Muscle of leg (tissue), 11 donors: ENCODE results near the gene MB. TPM values are rescaled to one million over a fixed set of nuclear protein-coding genes. Genes with fewer than 3 reads are reported as not detected.
A peak's percentile ranks its signal among the peaks of the same experiment; 100 is the strongest.

Experiments used
- DNase-seq: peaks from one replicate; pipeline ENCODE4 v3.0.0; 2013
- H3K27ac ChIP-seq: one replicate; pipeline ENCODE4 v1.5.1; 2013; ENCODE audit warnings: mild to moderate bottlenecking, low read length, control low read depth
- H3K27me3 ChIP-seq: one replicate; pipeline ENCODE4 v1.6.1; 2013; ENCODE audit warnings: low read length; ENCODE audit not compliant: control insufficient read depth, insufficient read depth
- H3K36me3 ChIP-seq: one replicate; pipeline ENCODE4 v1.6.1; 2013; ENCODE audit warnings: low read length; ENCODE audit not compliant: control insufficient read depth, insufficient read depth
- H3K4me1 ChIP-seq: one replicate; pipeline ENCODE4 v1.6.1; 2013; ENCODE audit warnings: low read length; ENCODE audit not compliant: control insufficient read depth, insufficient read depth
- H3K4me3 ChIP-seq: one replicate; pipeline ENCODE4 v1.5.1; 2013; ENCODE audit warnings: low read length, control low read depth
- H3K9me3 ChIP-seq: replicated peaks from 2 replicates; pipeline ENCODE4 v1.6.1; 2013; ENCODE audit warnings: low read depth, low read length; ENCODE audit not compliant: control insufficient read depth
- WGBS: methylation state at CpG from one replicate; pipeline ENCODE4 v1.1.5; 2013; ENCODE audit warnings: missing lambda C conversion rate; ENCODE audit not compliant: insufficient coverage; 5-methylcytosine and 5-hydroxymethylcytosine counted together
- polyA plus RNA-seq, 8 donors: library from polyadenylated mRNA; unstranded; fragments of 120-200 nt; gene quantifications; one replicate each; pipeline versions ENCODE4 v1.2.1 to v1.2.3, GENCODE V29; 2013; ENCODE audit warnings: inconsistent platforms in 1 of 8, low replicate concordance in 1 of 8; ENCODE audit not compliant: insufficient read length in 8 of 8, insufficient read depth in 1 of 8
- total RNA-seq: library from RNA; stranded (reverse); fragments of 120-200 nt; gene quantifications from one replicate; pipeline ENCODE4 v1.2.4, GENCODE V29; 2013

The MB gene
- total and polyA plus RNA-seq, 9 donors, result 236 to 415 (median 318) TPM

DNA sequence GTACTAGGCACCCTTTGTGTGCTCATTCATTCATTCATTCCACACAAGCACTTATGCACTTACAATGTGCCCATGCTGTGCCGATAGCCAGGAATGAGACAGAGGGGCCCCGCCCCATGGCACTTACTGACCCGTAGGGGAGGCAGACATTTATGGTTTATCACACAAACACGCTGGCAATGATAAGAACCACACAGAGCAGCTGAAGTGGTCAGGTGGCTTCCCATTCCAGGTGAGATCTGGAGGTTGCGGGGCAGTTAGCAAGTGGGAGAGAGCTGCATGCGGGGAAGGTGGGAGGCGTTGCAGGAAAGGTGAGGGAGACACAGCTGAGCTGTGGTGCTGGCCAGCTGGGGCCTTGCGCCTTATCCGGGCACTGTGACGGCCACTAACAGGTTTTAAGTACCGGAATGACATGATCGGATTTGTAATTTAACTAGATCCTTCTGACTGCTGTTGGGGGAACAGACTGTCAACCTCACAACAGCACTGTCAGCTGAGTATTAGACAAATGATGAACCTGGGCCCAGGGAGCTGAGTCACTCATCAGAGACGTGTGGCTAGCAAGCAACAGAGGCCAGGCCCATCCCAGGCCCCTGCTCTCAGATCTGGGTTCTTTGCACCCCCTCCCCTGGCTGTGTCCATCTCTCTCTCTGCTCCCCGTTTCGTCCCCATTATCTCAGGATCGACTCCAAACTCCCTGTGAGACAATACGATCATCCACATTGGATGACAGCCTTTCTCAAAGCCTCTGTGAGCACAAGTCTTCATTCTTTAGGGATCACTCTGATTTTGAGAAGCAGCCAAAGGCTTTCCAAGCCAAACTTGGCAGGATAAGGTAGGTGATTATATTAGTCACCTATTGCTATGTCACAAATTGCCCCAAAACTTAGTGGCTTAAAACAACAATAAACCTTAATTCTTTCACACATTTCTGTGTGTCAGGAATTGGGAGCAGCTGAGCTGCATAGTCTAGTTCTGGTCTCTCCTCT lies 48.1 kb downstream of the MB start:
- H3K4me3 ChIP-seq, result no peak overlapping the region
- H3K27me3 ChIP-seq, result peaks cover 17% of the 10 kb centered on the region
- WGBS, result 65% methylated on average over 17 of the region's 17 CpGs
- peaks cover 8% of the 10 kb centered on the region for H3K4me1 ChIP-seq
- no peaks in the 10 kb centered on the region for H3K9me3 ChIP-seq
- H3K36me3 ChIP-seq, result no peaks in the 10 kb centered on the region
- H3K27ac ChIP-seq, result no peak overlapping the region
- no peak for DNase-seq

DNA sequence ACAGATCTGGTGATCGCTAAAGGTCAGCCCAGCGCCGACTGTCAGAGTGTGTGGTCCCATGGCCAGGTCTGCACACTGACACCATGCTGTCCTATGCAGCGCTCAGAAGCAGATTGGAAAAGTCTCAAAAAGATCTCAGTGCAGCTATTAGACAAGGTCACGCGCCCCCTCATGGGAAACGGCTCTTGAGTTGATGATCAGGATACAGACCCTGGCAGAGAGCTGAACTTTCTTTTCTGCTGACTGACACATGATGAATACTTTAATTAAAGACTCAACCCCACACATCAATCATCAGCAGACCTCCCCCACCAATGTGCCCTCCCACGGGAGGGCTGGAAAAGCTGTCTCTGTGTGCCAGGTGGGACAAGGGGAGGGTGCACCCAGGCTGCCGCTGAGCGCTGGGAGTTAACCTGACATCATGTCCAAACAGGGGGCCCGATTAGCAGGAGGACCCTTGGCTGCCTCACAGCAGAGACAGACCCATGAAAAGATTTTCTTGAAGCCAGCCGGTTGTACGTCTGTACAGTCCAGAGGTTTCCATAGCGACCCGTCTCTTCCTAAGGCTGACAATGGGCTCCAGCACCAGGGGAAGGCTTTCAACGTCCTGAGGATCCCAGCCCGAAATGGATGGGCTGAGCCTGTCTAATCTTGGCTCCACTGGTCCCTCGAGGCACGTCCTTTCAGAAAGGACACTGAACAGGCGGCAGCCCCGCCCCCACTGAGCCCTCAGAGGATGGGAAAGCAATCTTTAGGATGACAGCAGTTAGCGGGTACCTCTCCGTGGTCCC lies 49.6 kb downstream of the MB start:
- Histone ChIP-seq H3K9me3 (no peaks in the 10 kb centered on the region), H3K27ac (no peak overlapping the region), H3K4me1 (peaks cover 8% of the 10 kb centered on the region), H3K4me3 (no peak overlapping the region), H3K27me3 (peaks cover 18% of the 10 kb centered on the region), H3K36me3 (no peaks in the 10 kb centered on the region)
- WGBS, result 42% methylated on average over 18 of the region's 23 CpGs
- peak; percentile 64 for DNase-seq

DNA sequence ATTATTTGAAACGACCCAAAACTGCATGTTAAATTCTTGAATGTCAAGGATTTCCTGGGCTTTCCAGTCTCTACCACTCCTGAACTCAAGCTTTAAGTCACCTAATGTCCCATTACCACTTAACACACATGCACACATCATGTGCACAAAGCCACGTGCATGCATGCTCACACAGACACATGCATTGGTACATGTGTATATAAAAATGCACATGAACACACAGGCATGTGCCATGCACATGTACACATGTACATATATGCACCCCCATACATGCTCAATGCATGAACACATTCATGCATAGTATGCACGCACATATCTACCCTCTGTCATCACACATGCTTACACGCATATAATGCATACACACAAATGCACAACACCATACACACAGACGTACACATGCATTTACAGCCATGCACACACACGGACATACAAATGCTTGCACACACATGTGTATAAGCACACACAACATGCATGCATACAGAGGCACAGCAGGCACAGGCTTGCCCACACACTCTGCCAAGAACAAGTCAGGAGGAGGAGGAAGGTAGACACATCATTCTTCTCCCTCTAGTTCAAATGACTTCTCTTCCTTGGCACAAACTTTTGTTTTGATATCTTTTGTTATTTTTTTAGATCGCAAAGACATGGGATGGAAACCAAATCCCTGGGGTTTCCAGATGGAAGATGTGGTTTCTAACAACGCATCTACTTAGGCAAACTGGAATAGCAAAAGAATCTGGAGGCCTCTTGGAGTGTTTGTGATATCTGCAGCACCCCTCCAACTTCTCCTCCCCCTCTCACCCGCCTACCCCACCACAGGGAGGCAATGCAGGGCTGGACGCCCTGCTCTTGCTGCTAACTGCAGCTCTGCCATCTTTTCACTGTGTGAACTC lies 51.9 kb downstream of the MB start:
- peaks cover 8% of the 10 kb centered on the region for H3K4me1 ChIP-seq
- WGBS, result 67% methylated on average over 4 of the region's 10 CpGs

DNA sequence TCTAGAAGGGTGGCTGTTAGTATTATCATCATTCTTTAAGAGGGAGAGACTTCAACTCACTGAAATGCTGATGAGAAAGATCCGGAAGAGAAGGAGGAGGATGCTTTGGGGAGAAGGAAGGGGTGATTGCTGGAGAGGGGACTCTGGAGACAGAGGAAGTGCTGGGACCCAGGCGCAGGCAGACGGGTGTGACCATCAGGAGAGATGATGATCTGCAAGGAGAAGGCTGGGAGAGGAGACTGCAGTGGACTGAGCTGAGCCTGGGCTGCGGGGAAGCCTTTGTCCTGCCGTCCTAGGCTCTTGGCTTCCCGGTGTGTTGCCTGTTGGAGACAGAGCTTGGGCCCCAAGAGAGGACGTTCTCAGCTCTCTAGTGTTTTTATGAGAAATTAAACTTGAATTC lies 53.9 kb downstream of the MB start:
- Histone ChIP-seq H3K9me3 (peaks cover 3% of the 10 kb centered on the region), H3K4me3 (no peak overlapping the region), H3K27ac (no peak overlapping the region), H3K27me3 (peaks cover 19% of the 10 kb centered on the region), H3K36me3 (no peaks in the 10 kb centered on the region), H3K4me1 (peaks cover 7% of the 10 kb centered on the region)
- DNase-seq, result no peak
- 42% methylated on average over 6 of the region's 7 CpGs for WGBS

More for the DNA sequence above, 51.9 kb downstream of the MB start:
- no peak for DNase-seq
- no peak overlapping the region for H3K27ac ChIP-seq
- peaks cover 23% of the 10 kb centered on the region for H3K27me3 ChIP-seq
- no peak overlapping the region for H3K4me3 ChIP-seq
- no peaks in the 10 kb centered on the region for H3K9me3 ChIP-seq
- no peaks in the 10 kb centered on the region for H3K36me3 ChIP-seq

DNA sequence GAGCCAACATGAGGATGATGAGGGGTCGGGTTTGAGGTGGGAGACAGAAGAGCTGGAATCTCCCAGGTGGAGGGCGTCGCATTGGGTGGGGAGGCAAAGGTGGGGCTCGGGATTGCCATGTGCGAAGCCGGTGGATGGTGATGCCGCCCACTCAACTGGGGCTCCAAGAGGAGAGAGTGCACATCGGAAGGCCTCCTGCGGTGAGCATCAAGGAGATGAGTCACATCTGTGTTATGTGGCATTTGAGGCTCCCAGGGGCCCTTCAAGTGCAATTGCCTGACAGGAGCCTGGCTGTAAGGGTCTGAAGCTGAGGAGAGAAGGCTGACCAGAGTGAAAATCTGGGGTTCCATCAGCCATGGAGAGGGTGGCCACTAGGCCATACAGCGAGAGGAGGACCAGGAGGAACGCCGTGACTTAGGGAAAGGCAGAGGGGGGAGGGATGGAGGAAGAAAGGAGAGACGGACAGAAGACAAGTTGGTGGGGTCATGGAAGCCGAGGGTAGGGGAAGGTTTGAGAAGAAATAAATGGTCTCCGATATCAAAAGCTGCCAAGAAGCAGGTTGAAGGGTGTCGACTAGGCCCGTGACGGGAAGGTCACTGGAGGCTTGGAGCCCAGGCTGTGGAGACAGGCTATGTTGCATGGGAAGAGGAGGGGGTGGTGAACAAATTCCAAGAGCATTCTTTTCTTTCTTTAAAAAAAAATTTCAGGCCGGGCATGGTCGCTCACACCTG lies 55.2 kb downstream of the MB start:
- Histone ChIP-seq H3K4me3 (no peak overlapping the region), H3K9me3 (peaks cover 3% of the 10 kb centered on the region), H3K27me3 (peaks cover 14% of the 10 kb centered on the region), H3K4me1 (no peaks in the 10 kb centered on the region), H3K27ac (no peak overlapping the region), H3K36me3 (no peaks in the 10 kb centered on the region)
- DNase-seq, result no peak
- 82% methylated on average over 19 of the region's 20 CpGs for WGBS

DNA sequence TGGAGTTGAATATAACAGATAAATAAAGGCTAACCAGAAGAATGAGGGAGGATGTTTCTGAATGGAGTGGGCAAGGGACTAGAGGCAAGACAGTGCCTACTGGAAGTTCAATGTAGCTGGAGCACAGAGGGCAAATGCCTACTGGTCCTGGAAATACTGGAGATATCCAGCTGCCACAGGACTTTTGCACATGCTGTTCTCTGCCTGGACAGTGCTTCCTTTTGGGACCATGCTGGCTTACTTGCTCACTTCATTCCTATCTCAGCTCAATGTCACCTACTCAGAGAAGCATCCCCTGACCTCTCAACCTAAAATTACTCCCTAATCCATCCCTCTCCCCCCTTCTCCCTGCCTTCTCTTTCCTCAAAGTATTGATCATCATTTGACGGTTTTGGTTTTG lies 56.3 kb downstream of the MB start:
- Histone ChIP-seq H3K9me3 (peaks cover 3% of the 10 kb centered on the region), H3K4me3 (no peak overlapping the region), H3K4me1 (peaks cover under 1% of the 10 kb centered on the region), H3K36me3 (no peaks in the 10 kb centered on the region), H3K27me3 (peaks cover 12% of the 10 kb centered on the region), H3K27ac (no peak overlapping the region)
- WGBS, result 100% methylated on average over 1 of the region's 1 CpG
- DNase-seq, result no peak

DNA sequence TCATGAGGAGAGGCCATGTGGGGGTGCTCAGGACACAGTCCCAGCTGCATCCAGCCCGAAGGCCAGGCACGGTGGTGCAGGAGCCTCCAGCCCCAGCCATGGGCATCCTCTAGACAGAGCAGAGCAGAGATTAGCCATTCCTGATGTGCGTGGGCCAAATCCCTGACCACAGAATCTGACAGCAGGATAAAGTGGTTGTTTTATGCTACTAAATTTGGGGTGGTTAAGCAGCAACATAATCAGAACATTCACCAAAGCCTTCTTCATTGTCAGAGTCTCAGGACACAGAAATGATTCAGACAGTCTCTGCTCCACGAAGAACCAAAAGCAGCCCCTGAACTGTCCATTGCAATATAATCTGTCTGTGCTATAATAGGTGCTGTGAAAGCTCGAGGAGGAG lies 56.8 kb downstream of the MB start:
- WGBS, result 42% methylated on average over 3 of the region's 5 CpGs
- H3K9me3 ChIP-seq, result peaks cover 3% of the 10 kb centered on the region
- no peak for DNase-seq

DNA sequence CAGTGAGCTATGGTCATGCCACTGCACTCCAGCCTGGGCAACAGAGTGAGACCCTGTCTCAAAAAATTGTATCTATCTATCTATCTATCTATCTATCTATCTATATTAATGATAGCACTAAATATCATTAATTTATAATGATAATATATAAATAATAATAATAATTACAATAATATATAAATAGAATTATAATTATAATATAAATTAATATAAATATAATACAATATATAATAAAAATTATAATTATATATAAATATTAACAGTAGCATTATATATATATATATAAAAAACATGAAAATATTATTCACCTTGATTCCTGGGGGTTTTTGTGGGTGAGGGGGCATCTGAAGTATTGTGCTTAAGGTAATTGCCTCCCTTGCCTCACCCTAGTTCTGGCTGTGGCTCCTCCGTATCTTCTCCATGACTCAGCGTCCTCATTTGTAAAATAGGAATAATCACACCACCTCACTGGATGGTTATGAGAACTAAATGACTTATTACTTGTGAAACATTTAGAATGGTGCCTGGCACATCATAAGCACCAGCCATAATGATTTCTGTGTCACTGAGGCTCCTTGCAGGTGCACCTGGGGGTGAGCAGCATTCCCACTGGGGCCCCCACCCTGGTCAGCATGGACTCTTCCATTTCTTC lies 57.6 kb downstream of the MB start:
- H3K4me3 ChIP-seq, result no peak overlapping the region
- no peak for DNase-seq
- no peaks in the 10 kb centered on the region for H3K36me3 ChIP-seq
- no CpG with 5 or more reads among the region's 2 CpGs for WGBS
- H3K9me3 ChIP-seq, result peaks cover 3% of the 10 kb centered on the region
- peaks cover 18% of the 10 kb centered on the region for H3K27me3 ChIP-seq
- peaks cover 3% of the 10 kb centered on the region for H3K4me1 ChIP-seq
- H3K27ac ChIP-seq, result no peak overlapping the region

More for the DNA sequence above, 56.8 kb downstream of the MB start:
- Histone ChIP-seq H3K4me3 (no peak overlapping the region), H3K4me1 (peaks cover 3% of the 10 kb centered on the region), H3K36me3 (no peaks in the 10 kb centered on the region), H3K27me3 (peaks cover 14% of the 10 kb centered on the region), H3K27ac (no peak overlapping the region)

DNA sequence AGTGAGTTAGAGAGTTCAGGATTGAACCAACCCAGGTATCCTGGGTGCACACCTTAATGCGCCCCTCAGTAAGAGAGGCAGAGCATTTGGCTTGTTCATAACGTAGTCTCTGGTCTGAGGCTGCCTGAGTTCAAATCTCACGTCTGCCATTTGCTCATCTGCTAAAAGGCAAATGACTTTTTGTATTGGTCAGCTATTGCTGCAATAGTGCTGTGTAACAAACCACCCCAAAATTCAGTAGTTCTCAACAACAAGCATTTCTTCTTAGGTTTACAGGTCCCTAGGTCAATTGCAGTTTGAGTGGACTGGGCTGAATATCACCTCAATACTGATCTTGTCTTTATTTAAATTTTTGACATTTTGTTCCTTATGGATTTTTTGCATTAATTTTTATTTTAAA lies 58.4 kb downstream of the MB start:
- WGBS, result 92% methylated on average over 2 of the region's 3 CpGs
- peaks cover 18% of the 10 kb centered on the region for H3K27me3 ChIP-seq
- peaks cover 3% of the 10 kb centered on the region for H3K9me3 ChIP-seq
- H3K36me3 ChIP-seq, result no peaks in the 10 kb centered on the region
- no peak overlapping the region for H3K27ac ChIP-seq
- no peak for DNase-seq
- peaks cover 3% of the 10 kb centered on the region for H3K4me1 ChIP-seq
- H3K4me3 ChIP-seq, result no peak overlapping the region
